BE2C (cell line): ENCODE results near the gene RRBP1.

Source experiments
- DNase-seq: peaks from one replicate; pipeline ENCODE4 v3.0.0-alpha.2; 2020
- H3K27me3 ChIP-seq: fragments of 250-450 bp; sonication (Bioruptor Pico); 2 replicates; pipeline ENCODE4 v1.5.1; 2020; ENCODE audit warnings: mild to moderate bottlenecking
- H3K36me3 ChIP-seq: fragments of 250-450 bp; sonication (Bioruptor Pico); 2 replicates; pipeline ENCODE4 v1.5.1; 2020; ENCODE audit warnings: mild to moderate bottlenecking
- H3K4me1 ChIP-seq: fragments of 250-450 bp; sonication (Bioruptor Pico); 2 replicates; pipeline ENCODE4 v1.5.1; 2020
- H3K4me3 ChIP-seq: 2 replicates; pipeline ENCODE4 v1.5.1; 2011; ENCODE audit warnings: low read depth, low read length
- H3K9me3 ChIP-seq: fragments of 250-450 bp; sonication (Bioruptor Pico); 2 replicates; pipeline ENCODE4 v1.5.1; 2020
- CTCF ChIP-seq: IDR thresholded peaks from 2 replicates; pipeline ENCODE4 v1.5.1; 2012; ENCODE audit warnings: mild to moderate bottlenecking, low read depth, low read length

Gene RRBP1

GRCh38 chr20:17716331-17716730 is 34.3 kb upstream of the RRBP1 start:
- H3K4me1 ChIP-seq, result no peaks in the 10 kb centered on the region
- TF ChIP-seq CTCF, result no peak
- no peak for DNase-seq
- H3K27me3 ChIP-seq, result no peaks in the 10 kb centered on the region
- H3K9me3 ChIP-seq, result no peaks in the 10 kb centered on the region
- no peak overlapping the region for H3K4me3 ChIP-seq
- no peaks in the 10 kb centered on the region for H3K36me3 ChIP-seq

- no peaks in the 10 kb centered on the region for H3K36me3 ChIP-seq
- no peak for TF ChIP-seq CTCF
- no peak overlapping the region for H3K4me3 ChIP-seq
- H3K27me3 ChIP-seq, result no peaks in the 10 kb centered on the region
- no peak for DNase-seq
- no peaks in the 10 kb centered on the region for H3K9me3 ChIP-seq
- H3K4me1 ChIP-seq, result no peaks in the 10 kb centered on the region
Measured at GRCh38 chr20:17715075-17715474, 33.0 kb upstream of the RRBP1 start.

GRCh38 chr20:17714597-17714996 is 32.6 kb upstream of the RRBP1 start:
- Histone ChIP-seq H3K4me3 (no peak overlapping the region), H3K27me3 (no peaks in the 10 kb centered on the region), H3K4me1 (no peaks in the 10 kb centered on the region), H3K36me3 (no peaks in the 10 kb centered on the region), H3K9me3 (no peaks in the 10 kb centered on the region)
- DNase-seq, result no peak
- no peak for TF ChIP-seq CTCF

GRCh38 chr20:17712708-17713107 is 30.7 kb upstream of the RRBP1 start:
- Histone ChIP-seq H3K4me3 (no peak overlapping the region), H3K36me3 (no peaks in the 10 kb centered on the region), H3K27me3 (no peaks in the 10 kb centered on the region), H3K9me3 (no peaks in the 10 kb centered on the region), H3K4me1 (no peaks in the 10 kb centered on the region)
- DNase-seq, result no peak
- no peak for TF ChIP-seq CTCF

- Histone ChIP-seq H3K9me3 (no peaks in the 10 kb centered on the region), H3K36me3 (no peaks in the 10 kb centered on the region), H3K4me3 (no peak overlapping the region), H3K27me3 (no peaks in the 10 kb centered on the region), H3K4me1 (no peaks in the 10 kb centered on the region)
- DNase-seq, result no peak
- TF ChIP-seq CTCF, result no peak
Measured at GRCh38 chr20:17712201-17712600, 30.2 kb upstream of the RRBP1 start.

- Histone ChIP-seq H3K4me3 (no peak overlapping the region), H3K27me3 (no peaks in the 10 kb centered on the region), H3K36me3 (no peaks in the 10 kb centered on the region), H3K4me1 (no peaks in the 10 kb centered on the region), H3K9me3 (no peaks in the 10 kb centered on the region)
- no peak for DNase-seq
- TF ChIP-seq CTCF, result no peak
Measured at GRCh38 chr20:17711267-17711627, 29.2 kb upstream of the RRBP1 start.
